Retina (tissue), 1 donor: ENCODE measurements around the gene GREB1.

Experiments
- DNase-seq: peaks from one replicate; pipeline ENCODE4 v3.0.0-alpha.2; 2016

Gene GREB1

GRCh38 chr2:11560806-11561205 is 27.0 kb downstream of the GREB1 start:
- DNase-seq = no peak

- DNase-seq = no peak
Measured at GRCh38 chr2:11562011-11562410, 28.2 kb downstream of the GREB1 start.

- no peak for DNase-seq
Measured at GRCh38 chr2:11562476-11562875, 28.6 kb downstream of the GREB1 start.

- DNase-seq = no peak
Measured at GRCh38 chr2:11563784-11564666, 30.2 kb downstream of the GREB1 start.

GRCh38 chr2:11564816-11565567 is 31.1 kb downstream of the GREB1 start:
- no peak for DNase-seq

- no peak for DNase-seq
Measured at GRCh38 chr2:11566383-11566782, 32.5 kb downstream of the GREB1 start.

- no peak for DNase-seq
Measured at GRCh38 chr2:11567631-11568031, 33.8 kb downstream of the GREB1 start.

- no peak for DNase-seq
Measured at GRCh38 chr2:11568436-11568835, 34.6 kb downstream of the GREB1 start.

GRCh38 chr2:11569636-11570035 is 35.8 kb downstream of the GREB1 start:
- DNase-seq = no peak

GRCh38 chr2:11571170-11571569 is 37.3 kb downstream of the GREB1 start:
- DNase-seq = no peak

- no peak for DNase-seq
Measured at GRCh38 chr2:11572996-11573395, 39.2 kb downstream of the GREB1 start.

- DNase-seq = no peak
Measured at GRCh38 chr2:11573418-11574175, 39.8 kb downstream of the GREB1 start.

- DNase-seq = no peak
Measured at GRCh38 chr2:11574176-11575046, 40.6 kb downstream of the GREB1 start.

- DNase-seq = no peak
Measured at GRCh38 chr2:11576398-11576797, 42.6 kb downstream of the GREB1 start.

GRCh38 chr2:11577101-11577883 is 43.4 kb downstream of the GREB1 start:
- DNase-seq = no peak

- DNase-seq = no peak
Measured at GRCh38 chr2:11578081-11578948, 44.5 kb downstream of the GREB1 start.

GRCh38 chr2:11578986-11579774 is 45.3 kb downstream of the GREB1 start:
- no peak for DNase-seq

- DNase-seq = no peak
Measured at GRCh38 chr2:11579867-11580659, 46.2 kb downstream of the GREB1 start.

GRCh38 chr2:11580697-11581096 is 46.9 kb downstream of the GREB1 start:
- no peak for DNase-seq
